Mesothelial cell of epicardium (in vitro differentiated cells): ENCODE measurements around the gene RFPL3. TPM values are rescaled to one million over a fixed set of nuclear protein-coding genes. Genes with fewer than 3 reads are reported as not detected.

Source experiments
- DNase-seq, 2 experiments: peaks; one replicate each; pipeline ENCODE4 v3.0.0; 2021; ENCODE audit warnings: low spot score in 2 of 2; ENCODE audit not compliant: unreplicated experiment in 2 of 2
- H3K27ac Mint-ChIP-seq: 2 replicates; pipeline ENCODE4 v1.8.0; 2021; ENCODE audit warnings: mixed read lengths
- H3K27me3 Mint-ChIP-seq: 2 replicates; pipeline ENCODE4 v1.8.0; 2021; ENCODE audit warnings: low read depth, mixed read lengths
- H3K36me3 Mint-ChIP-seq: 2 replicates; pipeline ENCODE4 v1.8.0; 2021; ENCODE audit warnings: mixed read lengths
- H3K4me1 Mint-ChIP-seq: 2 replicates; pipeline ENCODE4 v1.8.0; 2021; ENCODE audit warnings: mixed read lengths
- H3K4me3 Mint-ChIP-seq: 2 replicates; pipeline ENCODE4 v1.8.0; 2021; ENCODE audit warnings: mild to moderate bottlenecking, moderate library complexity, mixed read lengths
- H3K9me3 Mint-ChIP-seq: 2 replicates; pipeline ENCODE4 v1.8.0; 2021; ENCODE audit warnings: mixed read lengths
- CTCF ChIP-seq: fragments of 200-600 bp; sonication (generic); IDR thresholded peaks from one replicate; pipeline ENCODE4 v1.5.0; 2021; ENCODE audit warnings: antibody characterized with exemption; ENCODE audit not compliant: unreplicated experiment
- total RNA-seq: library from RNA; stranded (reverse); gene quantifications from 3 replicates; pipeline ENCODE4 v1.2.1, GENCODE V29; 2021

The RFPL3 gene
- total RNA-seq, 1 donor from 2014 or later, result not detected

DNA sequence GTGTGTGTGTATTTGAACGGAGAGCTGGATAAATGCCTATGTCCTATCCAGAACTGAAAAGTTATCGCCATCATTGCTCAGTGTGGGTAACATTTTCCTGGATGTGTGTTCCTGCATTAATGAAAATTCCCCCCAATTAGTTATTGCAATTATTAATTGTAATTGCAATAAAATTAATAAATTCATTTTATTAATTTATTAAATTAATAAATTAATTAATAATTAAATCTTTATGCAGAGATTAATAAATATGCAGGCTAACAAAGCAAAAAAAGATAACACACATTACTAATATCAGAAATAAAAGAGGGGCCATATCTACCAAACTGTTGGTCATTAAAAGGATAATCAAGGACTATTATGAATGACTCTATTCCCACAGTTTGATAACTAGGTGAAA, 3.6 kb downstream of the RFPL3 start:
- DNase-seq, result no peak
- TF ChIP-seq CTCF, result no peak
- H3K27me3 Mint-ChIP-seq, result peaks cover 34% of the 10 kb centered on the region
- no peak overlapping the region for H3K4me3 Mint-ChIP-seq
- no peaks in the 10 kb centered on the region for H3K9me3 Mint-ChIP-seq
- H3K36me3 Mint-ChIP-seq, result no peaks in the 10 kb centered on the region
- H3K4me1 Mint-ChIP-seq, result no peaks in the 10 kb centered on the region
- H3K27ac Mint-ChIP-seq, result no peak overlapping the region

DNA sequence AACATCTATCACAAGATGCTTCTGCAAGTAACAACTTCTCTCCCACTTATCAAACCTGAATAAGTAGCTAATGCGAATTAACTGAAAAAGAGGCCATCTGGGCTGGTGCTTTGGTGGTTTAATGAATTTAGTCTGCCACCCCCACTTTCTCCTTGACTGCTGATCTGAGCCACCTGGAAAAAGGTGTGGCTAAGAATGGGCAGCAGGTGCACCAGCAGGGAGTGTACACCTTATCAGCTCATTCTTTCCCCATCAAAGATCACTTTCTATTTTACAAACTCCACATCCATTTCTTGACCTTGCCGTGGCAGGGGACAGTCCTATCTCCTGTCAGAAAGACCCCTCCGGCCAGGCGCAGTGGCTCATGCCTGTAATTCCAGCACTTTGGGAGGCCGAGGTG, 6.5 kb downstream of the RFPL3 start:
- Mint-ChIP-seq H3K27me3 (peaks cover 45% of the 10 kb centered on the region), H3K4me1 (no peaks in the 10 kb centered on the region), H3K4me3 (no peak overlapping the region), H3K36me3 (no peaks in the 10 kb centered on the region), H3K27ac (no peak overlapping the region), H3K9me3 (no peaks in the 10 kb centered on the region)
- TF ChIP-seq CTCF, result no peak
- DNase-seq, result no peak

DNA sequence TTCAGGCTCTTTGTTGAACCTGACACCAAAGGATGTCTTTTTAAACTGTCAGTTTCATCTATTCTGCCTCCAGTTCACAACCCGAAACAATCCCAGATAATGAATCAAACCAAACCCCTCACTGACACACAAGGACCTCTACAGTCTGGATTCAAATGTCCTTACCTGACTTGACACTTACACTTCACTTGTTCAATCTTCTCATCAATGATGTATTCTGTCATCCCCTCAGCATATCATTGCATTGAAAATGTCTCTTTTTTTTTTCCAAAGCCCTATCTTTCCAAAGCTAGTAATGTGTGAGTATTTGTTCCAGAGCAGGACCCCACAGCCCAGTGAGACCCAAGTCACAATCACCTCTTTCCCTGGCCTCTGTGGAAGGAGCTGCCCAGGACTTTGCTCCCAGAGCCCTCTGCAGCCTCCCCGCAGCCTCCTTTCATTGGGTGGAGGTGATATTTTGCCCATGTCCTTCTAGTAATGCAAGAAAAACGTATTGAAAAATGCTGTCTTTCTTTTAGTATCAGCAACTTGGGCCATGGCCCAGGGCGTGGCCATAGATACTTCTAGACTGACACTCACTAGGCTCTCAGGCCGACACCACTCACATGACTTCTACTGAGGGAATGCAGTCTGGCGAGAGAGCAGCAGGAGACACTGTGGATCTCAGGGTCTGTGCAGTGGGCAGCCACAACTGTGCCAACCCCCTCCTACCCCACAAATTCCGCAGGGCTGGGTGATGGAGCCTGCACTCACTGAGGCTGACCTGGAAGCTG, 18.2 kb downstream of the RFPL3 start:
- Mint-ChIP-seq H3K9me3 (no peaks in the 10 kb centered on the region), H3K27me3 (peaks cover 21% of the 10 kb centered on the region), H3K36me3 (no peaks in the 10 kb centered on the region), H3K4me1 (no peaks in the 10 kb centered on the region), H3K27ac (no peak overlapping the region), H3K4me3 (no peak overlapping the region)
- DNase-seq, result no peak
- TF ChIP-seq CTCF, result no peak

DNA sequence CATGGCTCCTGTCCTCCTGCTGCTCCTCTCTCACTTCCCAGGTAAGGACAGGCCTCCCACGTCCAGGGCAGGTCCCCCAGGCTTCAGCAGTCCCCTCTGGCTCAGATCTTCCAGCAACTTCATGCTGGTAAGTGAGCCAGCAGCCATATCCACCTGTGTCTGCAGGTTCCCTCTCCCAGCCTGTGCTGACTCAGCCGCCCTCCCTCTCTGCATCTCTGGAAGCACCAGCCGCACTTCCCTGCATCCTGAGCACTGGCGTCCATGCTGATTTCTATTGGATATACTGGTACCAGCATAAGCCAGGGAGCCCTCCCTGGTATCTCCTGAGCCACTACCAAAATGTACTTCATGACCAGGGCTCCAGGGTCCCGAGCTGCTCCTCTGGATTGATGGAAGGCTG, 19.0 kb downstream of the RFPL3 start:
- no peaks in the 10 kb centered on the region for H3K36me3 Mint-ChIP-seq
- H3K4me3 Mint-ChIP-seq, result no peak overlapping the region
- DNase-seq, result no peak
- H3K27ac Mint-ChIP-seq, result no peak overlapping the region
- peaks cover 19% of the 10 kb centered on the region for H3K27me3 Mint-ChIP-seq
- TF ChIP-seq CTCF, result no peak
- no peaks in the 10 kb centered on the region for H3K9me3 Mint-ChIP-seq
- no peaks in the 10 kb centered on the region for H3K4me1 Mint-ChIP-seq

- DNase-seq, result no peak
- Mint-ChIP-seq H3K36me3 (no peaks in the 10 kb centered on the region), H3K4me3 (no peak overlapping the region), H3K9me3 (no peaks in the 10 kb centered on the region), H3K4me1 (no peaks in the 10 kb centered on the region), H3K27me3 (peaks cover 13% of the 10 kb centered on the region), H3K27ac (no peak overlapping the region)
- TF ChIP-seq CTCF, result peak; percentile 29
Measured at GRCh38 chr22:32378707-32379272, 21.1 kb downstream of the RFPL3 start.
